HEK293T (cell line): ENCODE measurements around the gene GCNT3.

ENCODE experiments used
- CTCF ChIA-PET: fragments of 350-600 bp; formaldehyde crosslinking; extraction: SDS; loops from one replicate; lab custom pipeline; 2021; ENCODE audit warnings: antibody characterized with exemption, inconsistent platforms; lab: Yijun Ruan, JAX
- POLR2A ChIA-PET: fragments of 350-600 bp; formaldehyde crosslinking; extraction: SDS; loops from one replicate; lab custom pipeline; 2020; ENCODE audit warnings: antibody characterized with exemption, inconsistent platforms; lab: Yijun Ruan, JAX
- DNase-seq: peaks from one replicate; pipeline ENCODE4 v3.0.0; 2012; ENCODE audit warnings: mixed read lengths; ENCODE audit errors: extremely low spot score
- ARNT ChIP-seq: fragments of 450-650 bp; IDR thresholded peaks from 2 replicates; pipeline ENCODE4 v1.6.1; 2017; ENCODE audit warnings: mild to moderate bottlenecking
- BHLHE40 ChIP-seq: fragments of 450-650 bp; IDR thresholded peaks from 2 replicates; pipeline ENCODE4 v1.6.1; 2016; ENCODE audit warnings: mild to moderate bottlenecking, moderate library complexity, borderline replicate concordance
- CTBP1 ChIP-seq: fragments of 450-650 bp; IDR thresholded peaks from 2 replicates; pipeline ENCODE4 v1.6.1; 2016; ENCODE audit warnings: borderline replicate concordance
- FOXK2 ChIP-seq: fragments of 450-650 bp; IDR thresholded peaks from 2 replicates; pipeline ENCODE4 v1.6.1; 2016; ENCODE audit warnings: mild to moderate bottlenecking
- FOXM1 ChIP-seq: fragments of 450-650 bp; IDR thresholded peaks from 2 replicates; pipeline ENCODE4 v1.6.1; 2017; ENCODE audit warnings: mild to moderate bottlenecking, borderline replicate concordance
- HDGF ChIP-seq: fragments of 450-650 bp; IDR thresholded peaks from 2 replicates; pipeline ENCODE4 v1.6.1; 2017; ENCODE audit warnings: antibody characterized with exemption, borderline replicate concordance
- L3MBTL2 ChIP-seq: fragments of 450-650 bp; conservative IDR thresholded peaks from 2 replicates; pipeline ENCODE4 v1.6.1; 2016; ENCODE audit warnings: mild to moderate bottlenecking
- LEF1 ChIP-seq: fragments of 450-650 bp; IDR thresholded peaks from 2 replicates; pipeline ENCODE4 v1.6.1; 2017; ENCODE audit warnings: mild to moderate bottlenecking, borderline replicate concordance
- NFRKB ChIP-seq: fragments of 450-650 bp; IDR thresholded peaks from 2 replicates; pipeline ENCODE4 v1.6.1; 2016; ENCODE audit warnings: mild to moderate bottlenecking, moderate library complexity
- SP1 ChIP-seq: fragments of 450-650 bp; IDR thresholded peaks from 2 replicates; pipeline ENCODE4 v1.6.1; 2017
- SUZ12 ChIP-seq: fragments of 450-650 bp; IDR thresholded peaks from 2 replicates; pipeline ENCODE4 v1.6.1; 2016; ENCODE audit warnings: mild to moderate bottlenecking
- TARDBP ChIP-seq: fragments of 450-650 bp; IDR thresholded peaks from 2 replicates; pipeline ENCODE4 v1.6.1; 2016
- ZNF384 ChIP-seq: fragments of 450-650 bp; IDR thresholded peaks from 2 replicates; pipeline ENCODE4 v1.6.1; 2016
- TF ChIP-seq, protein P1 (sequence below): fragments of 450-650 bp; IDR thresholded peaks from 2 replicates; pipeline ENCODE4 v1.6.1; 2016

The GCNT3 gene

DNA sequence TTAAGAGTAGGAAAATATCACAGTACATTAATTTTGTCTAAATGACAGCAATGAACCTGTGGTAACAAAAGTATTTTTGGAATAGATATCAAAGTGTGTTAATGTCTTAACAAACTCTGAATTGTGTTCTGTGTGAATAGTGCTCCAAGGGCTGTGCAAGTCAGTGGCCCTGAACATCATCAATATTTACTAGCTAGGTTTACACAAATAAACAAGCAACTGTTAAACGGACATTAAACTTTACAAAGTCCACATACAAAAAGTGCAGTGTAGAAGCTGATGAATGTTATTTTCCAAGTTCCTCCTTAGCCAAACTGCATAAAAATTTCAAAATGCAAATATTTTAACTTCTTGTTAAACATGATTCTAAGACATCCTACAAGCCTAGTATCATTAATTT, 47.8 kb downstream of the GCNT3 start:
- no peak for DNase-seq
- ChIA-PET POLR2A (no interaction called here), CTCF (no interaction called here)
- TF ChIP-seq HDGF = no peak
- no peak for TF ChIP-seq ARNT
- TF ChIP-seq SUZ12 = no peak
- no peak for TF ChIP-seq FOXM1
- TF ChIP-seq, protein P1, sequence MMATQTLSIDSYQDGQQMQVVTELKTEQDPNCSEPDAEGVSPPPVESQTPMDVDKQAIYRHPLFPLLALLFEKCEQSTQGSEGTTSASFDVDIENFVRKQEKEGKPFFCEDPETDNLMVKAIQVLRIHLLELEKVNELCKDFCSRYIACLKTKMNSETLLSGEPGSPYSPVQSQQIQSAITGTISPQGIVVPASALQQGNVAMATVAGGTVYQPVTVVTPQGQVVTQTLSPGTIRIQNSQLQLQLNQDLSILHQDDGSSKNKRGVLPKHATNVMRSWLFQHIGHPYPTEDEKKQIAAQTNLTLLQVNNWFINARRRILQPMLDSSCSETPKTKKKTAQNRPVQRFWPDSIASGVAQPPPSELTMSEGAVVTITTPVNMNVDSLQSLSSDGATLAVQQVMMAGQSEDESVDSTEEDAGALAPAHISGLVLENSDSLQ = no peak
- TF ChIP-seq FOXK2 = no peak
- no peak for TF ChIP-seq ZNF384

DNA sequence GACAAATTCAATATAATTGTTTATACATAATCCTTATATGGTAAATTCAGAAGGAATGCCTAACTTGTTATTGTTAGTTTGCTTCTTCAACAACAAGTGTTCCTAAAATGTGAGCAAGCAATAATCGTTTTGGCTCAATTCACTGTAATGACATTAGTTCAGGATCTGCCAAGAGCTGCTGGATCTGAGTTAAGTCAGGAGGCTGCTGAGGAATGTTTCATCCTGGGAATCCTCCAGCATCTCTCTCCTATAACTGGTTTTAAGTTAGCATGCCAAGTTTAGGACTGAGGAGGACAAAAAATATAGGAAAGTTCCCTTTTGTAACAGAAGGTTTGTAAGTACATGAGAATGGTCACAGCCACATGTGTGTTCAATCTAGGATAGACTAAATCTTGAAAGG, 50.7 kb downstream of the GCNT3 start:
- POLR2A ChIA-PET = no interaction called here
- TF ChIP-seq FOXK2 (no peak), NFRKB (no peak), L3MBTL2 (no peak), ARNT (no peak), LEF1 (no peak), BHLHE40 (no peak), CTBP1 (no peak), SP1 (no peak), FOXM1 (no peak)
- TF ChIP-seq, protein P1 = no peak
- no peak for DNase-seq
- CTCF ChIA-PET = no interaction called here

DNA sequence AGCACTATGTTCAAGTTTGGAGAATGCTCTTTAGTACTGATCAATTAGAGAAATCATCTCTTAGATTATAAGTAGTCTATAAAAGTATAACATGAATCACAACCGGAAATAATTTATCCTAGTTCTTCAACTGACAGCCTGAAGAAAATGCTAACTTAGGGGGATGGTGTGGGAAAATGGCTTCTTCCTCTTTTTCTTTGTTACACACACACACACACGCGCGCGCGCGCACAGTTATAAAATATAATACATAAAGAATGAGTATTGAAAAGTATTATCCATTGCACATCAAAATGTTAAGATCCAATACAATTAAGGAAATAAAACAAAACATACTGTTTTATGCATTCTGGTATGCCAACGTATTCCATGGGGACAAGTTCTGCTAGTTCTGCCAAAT, 57.0 kb downstream of the GCNT3 start:
- ChIA-PET CTCF (no interaction called here), POLR2A (no interaction called here)
- TF ChIP-seq, protein P1 = no peak
- TF ChIP-seq HDGF (no peak), BHLHE40 (no peak), SUZ12 (no peak), TARDBP (no peak)
- DNase-seq = no peak
